Prostate gland (tissue), 2 donors: ENCODE results near the gene HSDL1. TPM values are rescaled to one million over a fixed set of nuclear protein-coding genes. Genes with fewer than 3 reads are reported as not detected.

ENCODE experiments used
- DNase-seq: peaks from one replicate; pipeline ENCODE4 v3.0.0-alpha.2; 2019; ENCODE audit warnings: low spot score
- H3K27ac ChIP-seq, 2 donors: fragments of 200-600 bp; sonication (generic); 2 replicates each; pipeline ENCODE4 v1.5.1; 2017 to 2019
- H3K27me3 ChIP-seq: fragments of 200-600 bp; sonication (generic); replicated peaks from 2 replicates; pipeline ENCODE4 v1.5.1; 2019; ENCODE audit not compliant: insufficient read depth
- H3K36me3 ChIP-seq, 2 donors: fragments of 200-600 bp; sonication (generic); 1 replicate in 1 of 2; 2 replicates in 1 of 2; pipeline versions ENCODE4 v1.5.1 to v1.8.1; 2017 to 2019
- H3K4me1 ChIP-seq: fragments of 200-600 bp; sonication (generic); replicated peaks from 2 replicates; pipeline ENCODE4 v1.5.1; 2019
- H3K4me3 ChIP-seq, 2 donors: fragments of 200-600 bp; sonication (generic); 2 replicates each; pipeline ENCODE4 v1.5.1; 2017 to 2019
- H3K9me3 ChIP-seq: fragments of 200-600 bp; sonication (generic); 2 replicates; pipeline ENCODE4 v1.5.1; 2017
- POLR2A ChIP-seq: fragments of 450-650 bp; IDR thresholded peaks from one replicate; pipeline ENCODE4 v1.6.1; 2016; ENCODE audit warnings: antibody characterized with exemption, mild to moderate bottlenecking
- POLR2AphosphoS5 ChIP-seq: sonication (generic); formaldehyde crosslinking; IDR thresholded peaks from one replicate; pipeline ENCODE4 v1.6.1; 2017; ENCODE audit warnings: antibody characterized with exemption
- WGBS: methylation state at CpG from one replicate; pipeline ENCODE4 v1.1.5; 2018; 5-methylcytosine and 5-hydroxymethylcytosine counted together
- intact Hi-C: fragments of 100-400 bp; cut with DNase I; formaldehyde crosslinking; loops from one replicate; pipeline ENCODE4 v1.14.2; 2022
- total RNA-seq, 2 donors: library from RNA; depleted of rRNA; stranded (reverse); fragments of >200 nt; gene quantifications; one replicate each; pipeline ENCODE4 v1.1.0, GENCODE V29; 2016
- TF ChIP-seq, protein P1 (sequence below), 4 experiments: fragments of 200-600 bp in 2 of 4; fragments of 450-650 bp in 2 of 4; sonication (generic) in 2 of 4; IDR thresholded peaks; 1 replicate in 3 of 4; 2 replicates in 1 of 4; pipeline ENCODE4 v1.5.1; 2016 to 2019; ENCODE audit warnings: antibody characterized with exemption in 4 of 4, mild to moderate bottlenecking in 2 of 4, moderate library complexity in 2 of 4

The HSDL1 gene
- total RNA-seq, 2 donors from 2014 or later = 12.0 to 17.3 TPM

DNA sequence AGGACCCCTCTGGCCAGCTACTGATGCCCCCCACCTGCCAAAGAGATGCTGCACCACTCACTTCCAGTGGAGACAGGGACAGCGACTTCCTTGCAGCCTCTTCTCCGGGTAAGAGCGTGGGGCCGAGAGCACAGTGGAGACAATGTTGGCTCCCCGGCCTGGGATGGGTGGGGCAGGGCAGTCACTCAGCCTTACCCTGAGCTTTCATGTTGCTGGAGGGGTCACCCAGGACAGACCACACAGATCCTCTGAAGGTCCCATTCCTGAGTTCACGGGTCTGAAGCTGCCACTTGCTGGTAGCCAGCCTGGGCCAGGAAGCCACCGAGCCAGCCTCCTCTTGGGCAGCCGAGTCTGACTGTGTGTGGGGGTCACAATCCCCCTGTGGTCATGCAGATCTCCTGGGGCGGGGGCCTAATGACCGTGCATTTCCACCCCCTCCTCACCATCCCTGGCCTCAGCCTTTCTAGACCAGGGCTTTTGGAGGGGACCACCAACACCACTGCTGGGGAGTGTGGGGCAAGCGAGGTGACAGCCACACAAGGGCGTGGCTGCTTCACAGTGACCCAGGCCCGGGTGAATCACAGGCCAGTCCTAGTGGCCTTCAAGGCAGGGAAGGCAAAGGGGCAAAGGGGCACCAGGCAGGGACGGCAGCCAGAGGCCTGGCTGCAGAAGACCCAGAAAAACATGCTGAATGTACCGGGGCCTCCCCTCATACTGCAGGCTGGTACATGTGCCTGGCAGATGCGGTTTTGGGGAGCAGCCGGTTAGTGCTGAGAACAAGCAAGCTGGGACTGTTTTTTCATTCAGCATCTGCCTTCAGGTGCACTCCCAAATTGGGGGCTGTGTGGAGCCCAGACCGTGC is 31.4 kb upstream of the HSDL1 start:
- Histone ChIP-seq H3K27ac (peak overlapping the region; percentile 74), H3K36me3 (peaks cover 1 to 25% of the 10 kb centered on the region in 2 donors), H3K9me3 (no peaks in the 10 kb centered on the region), H3K4me1 (peaks cover 6% of the 10 kb centered on the region), H3K27me3 (no peaks in the 10 kb centered on the region), H3K4me3 (no peak overlapping the region)
- intact Hi-C loops = loop anchor here (5.0 to 10.0 kb wide), 2 partner anchors 89 to 212 kb away; partner anchors contain the start of gene NECAB2
- TF ChIP-seq, protein P1, sequence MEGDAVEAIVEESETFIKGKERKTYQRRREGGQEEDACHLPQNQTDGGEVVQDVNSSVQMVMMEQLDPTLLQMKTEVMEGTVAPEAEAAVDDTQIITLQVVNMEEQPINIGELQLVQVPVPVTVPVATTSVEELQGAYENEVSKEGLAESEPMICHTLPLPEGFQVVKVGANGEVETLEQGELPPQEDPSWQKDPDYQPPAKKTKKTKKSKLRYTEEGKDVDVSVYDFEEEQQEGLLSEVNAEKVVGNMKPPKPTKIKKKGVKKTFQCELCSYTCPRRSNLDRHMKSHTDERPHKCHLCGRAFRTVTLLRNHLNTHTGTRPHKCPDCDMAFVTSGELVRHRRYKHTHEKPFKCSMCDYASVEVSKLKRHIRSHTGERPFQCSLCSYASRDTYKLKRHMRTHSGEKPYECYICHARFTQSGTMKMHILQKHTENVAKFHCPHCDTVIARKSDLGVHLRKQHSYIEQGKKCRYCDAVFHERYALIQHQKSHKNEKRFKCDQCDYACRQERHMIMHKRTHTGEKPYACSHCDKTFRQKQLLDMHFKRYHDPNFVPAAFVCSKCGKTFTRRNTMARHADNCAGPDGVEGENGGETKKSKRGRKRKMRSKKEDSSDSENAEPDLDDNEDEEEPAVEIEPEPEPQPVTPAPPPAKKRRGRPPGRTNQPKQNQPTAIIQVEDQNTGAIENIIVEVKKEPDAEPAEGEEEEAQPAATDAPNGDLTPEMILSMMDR (IDR thresholded peaks at IDR 0.05) = no peak
- TF ChIP-seq POLR2AphosphoS5 (no peak), POLR2A (no peak)
- no peak for DNase-seq
- 49% methylated on average over 18 of the region's 18 CpGs for WGBS

- peak; percentile 11 for TF ChIP-seq POLR2AphosphoS5
- TF ChIP-seq, protein P1 (IDR thresholded peaks at IDR 0.05) = peak; percentile 47 to 87 (median 66)
- no peak for TF ChIP-seq POLR2A
- Histone ChIP-seq H3K27me3 (no peaks in the 10 kb centered on the region), H3K4me1 (peaks cover 6% of the 10 kb centered on the region), H3K4me3 (no peak overlapping the region), H3K27ac (peak overlapping the region; percentile 27 to 74), H3K9me3 (no peaks in the 10 kb centered on the region), H3K36me3 (peaks cover 0 to 16% of the 10 kb centered on the region in 2 donors)
- DNase-seq = peak; percentile 51
- WGBS = 35% methylated on average over 10 of the region's 10 CpGs
- intact Hi-C loops = loop anchor here (5.0 to 10.0 kb wide), 2 partner anchors 88 to 211 kb away; partner anchors contain the start of gene NECAB2
Measured at GRCh38 chr16:84175350-84176081, 30.5 kb upstream of the HSDL1 start.

- TF ChIP-seq POLR2AphosphoS5 = no peak
- TF ChIP-seq POLR2A = no peak
- TF ChIP-seq, protein P1 (IDR thresholded peaks at IDR 0.05) = no peak
- Histone ChIP-seq H3K9me3 (no peaks in the 10 kb centered on the region), H3K4me1 (peaks cover 6% of the 10 kb centered on the region), H3K27me3 (no peaks in the 10 kb centered on the region), H3K27ac (no peak overlapping the region), H3K36me3 (peaks cover 0 to 7% of the 10 kb centered on the region in 2 donors), H3K4me3 (no peak overlapping the region)
- 84% methylated on average over 11 of the region's 11 CpGs for WGBS
- no peak for DNase-seq
- intact Hi-C loops = loop anchor here (10.0 kb wide), 1 partner anchor 210 kb away; the partner anchor contains the start of gene NECAB2
Measured at GRCh38 chr16:84174396-84174795, 29.4 kb upstream of the HSDL1 start.

DNA sequence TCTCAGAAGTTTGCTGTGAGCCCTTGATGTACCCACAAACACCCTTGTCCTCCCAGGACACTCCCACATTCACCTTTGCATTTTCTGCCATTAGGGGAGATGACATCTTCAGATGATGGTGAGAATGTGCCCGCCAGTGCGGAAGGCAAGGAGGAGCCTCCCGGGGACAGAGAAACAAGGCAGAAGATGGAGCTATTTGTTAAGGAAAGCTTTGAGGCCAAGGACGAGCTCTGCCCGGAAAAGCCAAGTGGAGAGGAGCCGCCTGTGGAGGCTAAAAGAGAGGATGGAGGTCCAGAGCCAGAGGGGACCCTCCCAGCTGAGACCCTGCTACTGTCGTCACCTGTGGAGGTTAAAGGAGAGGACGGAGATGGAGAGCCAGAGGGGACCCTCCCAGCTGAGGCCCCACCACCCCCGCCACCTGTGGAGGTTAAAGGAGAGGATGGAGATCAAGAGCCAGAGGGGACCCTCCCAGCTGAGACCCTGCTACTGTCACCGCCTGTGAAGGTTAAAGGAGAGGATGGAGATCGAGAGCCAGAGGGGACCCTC is 24.9 kb upstream of the HSDL1 start:
- no peaks in the 10 kb centered on the region for H3K27me3 ChIP-seq
- H3K4me3 ChIP-seq = no peak overlapping the region
- H3K27ac ChIP-seq = no peak overlapping the region
- DNase-seq = no peak
- no peaks in the 10 kb centered on the region for H3K4me1 ChIP-seq
- H3K36me3 ChIP-seq = no peaks in the 10 kb centered on the region
- 72% methylated on average over 11 of the region's 11 CpGs for WGBS
- TF ChIP-seq, protein P1 (IDR thresholded peaks at IDR 0.05) = no peak
- intact Hi-C loops = loop anchor here (10.0 kb wide), 1 partner anchor 205 kb away; the partner anchor contains the start of gene NECAB2
- no peaks in the 10 kb centered on the region for H3K9me3 ChIP-seq
